Activated T-cell treated with anti-CD3 and anti-CD28 coated beads for 1 hour (primary cell): ENCODE measurements around the gene ZBTB18.

Source experiments
- DNase-seq: peaks from one replicate; pipeline ENCODE4 v3.0.0-alpha.2; 2020; ENCODE audit warnings: low read depth

ZBTB18 gene

GRCh38 chr1:244062156-244062725, 11.2 kb downstream of the ZBTB18 start:
- DNase-seq = no peak

GRCh38 chr1:244063498-244063897, 12.4 kb downstream of the ZBTB18 start:
- no peak for DNase-seq

GRCh38 chr1:244064621-244065020, 13.5 kb downstream of the ZBTB18 start:
- no peak for DNase-seq

- no peak for DNase-seq
Measured at GRCh38 chr1:244065063-244065793, 14.1 kb downstream of the ZBTB18 start.

GRCh38 chr1:244065960-244066388, 14.9 kb downstream of the ZBTB18 start:
- DNase-seq = no peak

GRCh38 chr1:244066954-244067716, 16.1 kb downstream of the ZBTB18 start:
- no peak for DNase-seq

GRCh38 chr1:244067893-244068292, 16.8 kb downstream of the ZBTB18 start:
- no peak for DNase-seq

- DNase-seq = no peak
Measured at GRCh38 chr1:244068567-244068966, 17.5 kb downstream of the ZBTB18 start.

GRCh38 chr1:244069326-244069898, 18.3 kb downstream of the ZBTB18 start:
- no peak for DNase-seq

- DNase-seq = peak; percentile 50
Measured at GRCh38 chr1:244074559-244075171, 23.6 kb downstream of the ZBTB18 start.

- no peak for DNase-seq
Measured at GRCh38 chr1:244075247-244075722, 24.2 kb downstream of the ZBTB18 start.

- DNase-seq = no peak
Measured at GRCh38 chr1:244076740-244077139, 25.7 kb downstream of the ZBTB18 start.

GRCh38 chr1:244077473-244078220, 26.6 kb downstream of the ZBTB18 start:
- DNase-seq = no peak

- DNase-seq = no peak
Measured at GRCh38 chr1:244080343-244080929, 29.4 kb downstream of the ZBTB18 start.

GRCh38 chr1:244082969-244083368, 31.9 kb downstream of the ZBTB18 start:
- DNase-seq = no peak

GRCh38 chr1:244083383-244083943, 32.4 kb downstream of the ZBTB18 start:
- DNase-seq = no peak

- no peak for DNase-seq
Measured at GRCh38 chr1:244084763-244085162, 33.7 kb downstream of the ZBTB18 start.

- no peak for DNase-seq
Measured at GRCh38 chr1:244085891-244086290, 34.8 kb downstream of the ZBTB18 start.

- DNase-seq = no peak
Measured at GRCh38 chr1:244087021-244087560, 36.0 kb downstream of the ZBTB18 start.

- no peak for DNase-seq
Measured at GRCh38 chr1:244087611-244088010, 36.5 kb downstream of the ZBTB18 start.
